ENCODE results near the gene CSRNP3. TPM values are rescaled to one million over a fixed set of nuclear protein-coding genes. Genes with fewer than 3 reads are reported as not detected.

Gene CSRNP3
- total RNA-seq, 1 experiment from 2014 or later, result 0.41 TPM

DNA sequence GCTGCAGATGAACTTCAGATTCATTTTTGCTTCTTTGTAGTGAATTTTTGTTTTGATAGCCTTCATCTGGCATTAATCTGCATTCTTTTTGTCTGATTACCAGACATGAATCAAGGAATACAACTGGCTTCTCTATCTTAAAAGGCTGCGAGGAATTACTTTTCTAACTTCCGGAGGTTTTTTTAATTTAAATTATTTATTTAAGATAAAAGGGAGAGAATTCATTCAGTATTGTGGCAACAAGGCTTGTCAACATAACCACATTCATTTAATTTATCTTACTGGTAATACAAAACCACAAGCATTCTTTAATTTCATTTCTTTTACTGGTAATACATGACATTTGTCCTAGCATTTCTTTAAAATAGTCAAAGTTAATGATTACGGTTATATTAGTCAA lies 36.0 kb downstream of the CSRNP3 start:
- H3K4me1 ChIP-seq (replicated peaks; ENCODE audit: insufficient read depth), result no peaks in the 10 kb centered on the region
- CTCF ChIA-PET, result no interaction called here
- TF ChIP-seq, protein P1, sequence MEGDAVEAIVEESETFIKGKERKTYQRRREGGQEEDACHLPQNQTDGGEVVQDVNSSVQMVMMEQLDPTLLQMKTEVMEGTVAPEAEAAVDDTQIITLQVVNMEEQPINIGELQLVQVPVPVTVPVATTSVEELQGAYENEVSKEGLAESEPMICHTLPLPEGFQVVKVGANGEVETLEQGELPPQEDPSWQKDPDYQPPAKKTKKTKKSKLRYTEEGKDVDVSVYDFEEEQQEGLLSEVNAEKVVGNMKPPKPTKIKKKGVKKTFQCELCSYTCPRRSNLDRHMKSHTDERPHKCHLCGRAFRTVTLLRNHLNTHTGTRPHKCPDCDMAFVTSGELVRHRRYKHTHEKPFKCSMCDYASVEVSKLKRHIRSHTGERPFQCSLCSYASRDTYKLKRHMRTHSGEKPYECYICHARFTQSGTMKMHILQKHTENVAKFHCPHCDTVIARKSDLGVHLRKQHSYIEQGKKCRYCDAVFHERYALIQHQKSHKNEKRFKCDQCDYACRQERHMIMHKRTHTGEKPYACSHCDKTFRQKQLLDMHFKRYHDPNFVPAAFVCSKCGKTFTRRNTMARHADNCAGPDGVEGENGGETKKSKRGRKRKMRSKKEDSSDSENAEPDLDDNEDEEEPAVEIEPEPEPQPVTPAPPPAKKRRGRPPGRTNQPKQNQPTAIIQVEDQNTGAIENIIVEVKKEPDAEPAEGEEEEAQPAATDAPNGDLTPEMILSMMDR (conservative IDR thresholded peaks at IDR 0.05), result no peak
- TF ChIP-seq EZH2 (IDR thresholded peaks at IDR 0.05; ENCODE audit: low read depth), result no peak
- no peak overlapping the region for H3K4me3 ChIP-seq
- H3K79me2 ChIP-seq (ENCODE audit: low read depth), result no peaks in the 10 kb centered on the region
- H3K27me3 ChIP-seq (ENCODE audit: insufficient read depth, low read depth), result no peaks in the 10 kb centered on the region
- no peaks in the 10 kb centered on the region for H3K36me3 ChIP-seq (ENCODE audit: low read depth)
- H2AFZ ChIP-seq, result no peak overlapping the region
- intact Hi-C loops (cut with micrococcal nuclease; ENCODE audit: unreplicated experiment), result no loop called here
- BruUV-seq (replicated peaks), result no TSS peak
- no peak overlapping the region for H3K27ac ChIP-seq
- no peaks in the 10 kb centered on the region for H3K9me2 ChIP-seq (ENCODE audit: insufficient read depth)
- no peak overlapping the region for H3K4me2 ChIP-seq
- POLR2A ChIA-PET (ENCODE audit: unreplicated experiment), result no interaction called here
- no peaks in the 10 kb centered on the region for H3F3A ChIP-seq (ENCODE audit: insufficient read depth, low read depth)
- no peak for DNase-seq
- H4K20me1 ChIP-seq (ENCODE audit: insufficient read depth), result no peaks in the 10 kb centered on the region
- H3K9me3 ChIP-seq (ENCODE audit: insufficient read depth, low read depth), result no peaks in the 10 kb centered on the region

DNA sequence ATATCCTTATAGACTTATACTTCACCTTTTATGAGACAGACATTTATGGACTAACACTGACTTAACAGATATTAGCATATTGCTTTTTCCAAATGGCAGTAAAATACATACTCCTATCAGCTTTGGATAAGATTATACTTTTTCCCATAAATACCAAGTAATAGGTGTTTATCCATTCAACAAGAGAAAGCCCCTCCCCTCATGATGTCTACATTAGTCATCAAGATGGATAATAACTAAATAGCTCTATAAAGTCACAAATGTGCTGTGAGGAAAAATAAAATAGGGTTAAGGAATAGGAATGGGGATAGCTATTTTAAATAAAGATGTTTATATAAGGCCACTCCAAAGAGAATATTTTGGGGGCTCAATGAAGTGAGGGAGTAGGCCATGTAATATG lies 39.4 kb downstream of the CSRNP3 start:
- no TSS peak for BruUV-seq (replicated peaks)
- Histone ChIP-seq H3K27me3 (ENCODE audit: insufficient read depth, low read depth) (no peaks in the 10 kb centered on the region), H3K9me3 (ENCODE audit: insufficient read depth, low read depth) (no peaks in the 10 kb centered on the region), H2AFZ (no peak overlapping the region), H3K4me3 (no peak overlapping the region), H3K4me2 (no peak overlapping the region), H3K27ac (no peak overlapping the region), H3K4me1 (replicated peaks; ENCODE audit: insufficient read depth) (no peaks in the 10 kb centered on the region), H3K36me3 (ENCODE audit: low read depth) (no peaks in the 10 kb centered on the region), H4K20me1 (ENCODE audit: insufficient read depth) (no peaks in the 10 kb centered on the region), H3K79me2 (ENCODE audit: low read depth) (no peaks in the 10 kb centered on the region), H3F3A (ENCODE audit: insufficient read depth, low read depth) (no peaks in the 10 kb centered on the region), H3K9me2 (ENCODE audit: insufficient read depth) (no peaks in the 10 kb centered on the region)
- no peak for DNase-seq
- POLR2A ChIA-PET (ENCODE audit: unreplicated experiment), result no interaction called here
- intact Hi-C loops (cut with micrococcal nuclease; ENCODE audit: unreplicated experiment), result no loop called here
- TF ChIP-seq EZH2 (IDR thresholded peaks at IDR 0.05; ENCODE audit: low read depth), result no peak
- TF ChIP-seq, protein P1 (conservative IDR thresholded peaks at IDR 0.05), result no peak
- CTCF ChIA-PET, result no interaction called here

DNA sequence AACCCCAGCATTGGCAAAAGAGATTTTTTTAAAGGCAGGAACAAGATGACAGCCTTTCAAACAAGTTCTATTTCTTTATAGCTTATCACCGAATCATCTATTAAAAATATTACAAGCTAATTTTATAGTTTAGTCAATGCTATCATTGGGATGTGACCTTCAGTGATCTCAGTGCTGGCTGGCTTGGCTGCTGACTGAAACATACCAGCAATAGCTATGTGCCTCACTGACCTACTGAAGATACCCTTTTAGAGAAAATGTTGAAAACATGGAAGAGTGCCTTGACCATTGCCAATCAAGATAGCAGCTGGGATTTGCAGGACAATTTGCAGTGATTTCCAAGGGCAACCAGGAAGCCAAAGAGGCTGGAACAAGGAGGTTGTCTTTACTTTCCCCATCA lies 44.0 kb downstream of the CSRNP3 start:
- H3K9me3 ChIP-seq (ENCODE audit: insufficient read depth, low read depth), result no peaks in the 10 kb centered on the region
- no peaks in the 10 kb centered on the region for H3K36me3 ChIP-seq (ENCODE audit: low read depth)
- H2AFZ ChIP-seq, result no peak overlapping the region
- no TSS peak for BruUV-seq (replicated peaks)
- H3K4me3 ChIP-seq, result no peak overlapping the region
- H3K27ac ChIP-seq, result no peak overlapping the region
- no peak for DNase-seq
- H3K27me3 ChIP-seq (ENCODE audit: insufficient read depth, low read depth), result no peaks in the 10 kb centered on the region
- H4K20me1 ChIP-seq (ENCODE audit: insufficient read depth), result no peaks in the 10 kb centered on the region
- no peaks in the 10 kb centered on the region for H3K9me2 ChIP-seq (ENCODE audit: insufficient read depth)
- no peak for TF ChIP-seq EZH2 (IDR thresholded peaks at IDR 0.05; ENCODE audit: low read depth)
- TF ChIP-seq, protein P1 (conservative IDR thresholded peaks at IDR 0.05), result no peak
- no peak overlapping the region for H3K4me2 ChIP-seq
- no peaks in the 10 kb centered on the region for H3K79me2 ChIP-seq (ENCODE audit: low read depth)
- ChIA-PET CTCF (no interaction called here), POLR2A (ENCODE audit: unreplicated experiment) (interaction anchor here (0.6 kb wide), 1 partner anchor 280 kb away, joined by 3 read pairs; no protein-coding TSS in a partner anchor)
- H3K4me1 ChIP-seq (replicated peaks; ENCODE audit: insufficient read depth), result no peaks in the 10 kb centered on the region
- intact Hi-C loops (cut with micrococcal nuclease; ENCODE audit: unreplicated experiment), result no loop called here
- H3F3A ChIP-seq (ENCODE audit: insufficient read depth, low read depth), result no peaks in the 10 kb centered on the region
